Left ventricle myocardium inferior (tissue), 1 donor: ENCODE results near the gene CHRDL1. TPM values are rescaled to one million over a fixed set of nuclear protein-coding genes. Genes with fewer than 3 reads are reported as not detected.

Experiments
- DNase-seq: peaks from one replicate; pipeline ENCODE4 v3.0.0-alpha.2; 2020
- H3K27ac ChIP-seq: fragments of 200-600 bp; replicated peaks from 2 replicates; pipeline ENCODE4 v1.8.0; 2021
- H3K27me3 ChIP-seq: fragments of 200-600 bp; 2 replicates; pipeline ENCODE4 v1.8.0; 2021; ENCODE audit warnings: low read depth
- H3K36me3 ChIP-seq: fragments of 200-600 bp; 2 replicates; pipeline ENCODE4 v1.8.0; 2021
- H3K4me1 ChIP-seq: fragments of 200-600 bp; 2 replicates; pipeline ENCODE4 v1.8.0; 2021
- H3K4me3 ChIP-seq: fragments of 200-600 bp; 2 replicates; pipeline ENCODE4 v1.8.0; 2021; ENCODE audit warnings: mild to moderate bottlenecking, moderate library complexity
- H3K9me3 ChIP-seq: fragments of 200-600 bp; replicated peaks from 2 replicates; pipeline ENCODE4 v1.8.0; 2021
- CTCF ChIP-seq: fragments of 200-600 bp; IDR thresholded peaks from 2 replicates; pipeline ENCODE4 v1.8.0; 2021; ENCODE audit warnings: antibody characterized with exemption, mild to moderate bottlenecking, borderline replicate concordance
- intact Hi-C: fragments of 100-400 bp; cut with micrococcal nuclease; formaldehyde crosslinking; loops from one replicate; pipeline ENCODE4 v1.11.0; 2022
- total RNA-seq: library from RNA; stranded (reverse); fragmentation: NEBNext Ultra II Directional; extraction: Animal tissue kit (Norgen Biotek cat#: 25700); gene quantifications from one replicate; pipeline ENCODE4 v1.2.1, GENCODE V29; 2021
- donor health status: DM: no; HTN: yes; CAD: no; lungs with severe emphysema.

The CHRDL1 gene
- total RNA-seq, 1 donor from 2014 or later = 3.7 TPM

DNA sequence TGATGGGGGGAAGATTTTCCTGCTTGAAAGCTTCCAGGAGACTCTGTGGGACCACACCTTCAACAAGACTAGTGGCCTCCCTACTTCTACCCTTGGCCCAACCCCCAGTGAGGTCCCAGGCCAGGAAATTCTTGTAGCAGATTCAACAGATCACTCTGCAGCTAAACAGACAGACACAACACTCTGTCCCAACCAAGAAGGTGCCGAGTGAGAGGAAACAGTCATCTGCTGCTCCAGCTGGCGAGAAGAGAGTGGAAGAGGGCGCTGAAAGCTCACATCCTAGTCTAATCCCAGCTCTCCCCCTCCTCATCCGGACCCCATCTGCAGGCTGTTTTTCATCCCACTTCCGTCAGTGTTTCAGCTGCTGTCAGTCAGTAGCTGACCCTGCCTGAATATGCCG, 63.4 kb downstream of the CHRDL1 start:
- H3K27me3 ChIP-seq = no peaks in the 10 kb centered on the region
- H3K4me3 ChIP-seq = no peak overlapping the region
- no peak for TF ChIP-seq CTCF
- no peaks in the 10 kb centered on the region for H3K9me3 ChIP-seq
- no peaks in the 10 kb centered on the region for H3K4me1 ChIP-seq
- no peaks in the 10 kb centered on the region for H3K36me3 ChIP-seq
- intact Hi-C loops = no loop called here
- peak; percentile 15 for DNase-seq
- H3K27ac ChIP-seq = no peak overlapping the region

- H3K4me1 ChIP-seq = no peaks in the 10 kb centered on the region
- no peaks in the 10 kb centered on the region for H3K36me3 ChIP-seq
- no peak for DNase-seq
- H3K4me3 ChIP-seq = no peak overlapping the region
- no peaks in the 10 kb centered on the region for H3K9me3 ChIP-seq
- no peak overlapping the region for H3K27ac ChIP-seq
- TF ChIP-seq CTCF = no peak
- intact Hi-C loops = no loop called here
- no peaks in the 10 kb centered on the region for H3K27me3 ChIP-seq
Measured at GRCh38 chrX:110723844-110724243, 71.8 kb downstream of the CHRDL1 start.

GRCh38 chrX:110722135-110722534, 73.5 kb downstream of the CHRDL1 start:
- Histone ChIP-seq H3K9me3 (no peaks in the 10 kb centered on the region), H3K27me3 (no peaks in the 10 kb centered on the region), H3K36me3 (no peaks in the 10 kb centered on the region), H3K4me1 (no peaks in the 10 kb centered on the region), H3K4me3 (no peak overlapping the region), H3K27ac (no peak overlapping the region)
- intact Hi-C loops = no loop called here
- DNase-seq = no peak
- TF ChIP-seq CTCF = no peak

DNA sequence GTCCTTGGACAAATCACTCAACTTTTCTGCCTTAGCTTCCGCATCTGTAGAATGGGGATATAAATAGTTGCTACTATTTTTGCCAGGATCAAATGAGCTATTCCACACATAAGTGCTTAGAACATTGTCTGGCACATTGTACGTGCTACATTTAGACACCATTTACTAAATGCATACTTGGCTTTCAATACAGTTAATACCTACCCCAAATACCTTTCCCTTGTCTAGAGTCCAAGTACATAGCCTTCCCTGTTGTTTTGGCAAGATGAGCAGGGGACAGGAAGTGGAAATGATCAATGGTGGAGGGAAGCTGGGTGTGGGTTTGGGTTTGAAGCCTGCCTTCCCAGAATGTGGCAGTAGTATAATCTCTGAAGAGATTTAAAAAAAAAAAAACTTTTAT, 82.0 kb downstream of the CHRDL1 start:
- Histone ChIP-seq H3K27me3 (no peaks in the 10 kb centered on the region), H3K27ac (no peak overlapping the region), H3K9me3 (no peaks in the 10 kb centered on the region), H3K4me3 (no peak overlapping the region), H3K4me1 (no peaks in the 10 kb centered on the region), H3K36me3 (no peaks in the 10 kb centered on the region)
- no peak for DNase-seq
- TF ChIP-seq CTCF = no peak
- intact Hi-C loops = no loop called here

DNA sequence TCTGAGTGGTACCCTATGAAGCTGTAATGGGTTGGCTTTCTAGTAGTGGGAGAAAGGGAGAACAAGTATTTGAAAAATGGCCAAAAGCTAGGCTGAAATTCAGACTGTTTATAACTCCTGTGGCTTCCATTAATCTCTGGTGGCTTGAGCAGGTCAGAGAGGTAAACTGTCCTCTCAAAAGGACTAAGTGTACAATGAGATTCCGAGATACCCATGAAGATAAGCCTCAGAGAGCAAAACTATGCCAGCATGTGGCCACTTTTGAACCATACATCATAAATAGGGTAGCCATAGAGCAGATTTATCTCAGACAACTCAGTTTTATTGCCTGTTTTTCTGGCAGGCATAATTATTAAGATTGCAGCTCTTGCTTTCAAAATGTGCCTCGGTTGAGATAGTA, 89.2 kb downstream of the CHRDL1 start:
- TF ChIP-seq CTCF = no peak
- H3K4me1 ChIP-seq = no peaks in the 10 kb centered on the region

DNA sequence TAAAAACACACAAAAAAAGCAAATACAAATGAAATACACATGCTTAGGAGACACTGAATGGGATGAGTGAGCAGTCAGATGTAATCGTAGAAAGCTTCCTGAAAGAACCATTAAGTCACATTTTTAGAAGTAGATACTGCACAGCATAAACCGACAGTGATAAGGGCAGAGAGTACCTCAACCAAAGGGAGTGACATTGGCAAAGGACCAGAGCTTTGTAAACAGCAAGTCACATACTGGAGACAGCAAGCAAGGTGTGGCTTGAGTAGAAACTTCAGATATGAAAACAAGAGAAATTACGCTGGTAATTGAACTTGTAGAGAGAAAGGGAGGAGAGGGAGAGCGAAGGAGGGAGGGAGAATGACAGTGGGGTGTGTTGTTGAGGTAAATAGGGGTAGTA, 92.0 kb downstream of the CHRDL1 start:
- TF ChIP-seq CTCF = no peak
- intact Hi-C loops = no loop called here
- no peaks in the 10 kb centered on the region for H3K4me1 ChIP-seq
- no peak overlapping the region for H3K27ac ChIP-seq
- H3K36me3 ChIP-seq = no peaks in the 10 kb centered on the region
- H3K27me3 ChIP-seq = no peaks in the 10 kb centered on the region
- no peak overlapping the region for H3K4me3 ChIP-seq
- DNase-seq = no peak
- H3K9me3 ChIP-seq = no peaks in the 10 kb centered on the region

More for the DNA sequence above, 89.2 kb downstream of the CHRDL1 start:
- intact Hi-C loops = no loop called here
- Histone ChIP-seq H3K36me3 (no peaks in the 10 kb centered on the region), H3K27ac (no peak overlapping the region), H3K27me3 (no peaks in the 10 kb centered on the region), H3K4me3 (no peak overlapping the region), H3K9me3 (no peaks in the 10 kb centered on the region)
- DNase-seq = no peak
